Astrocyte (in vitro differentiated cells and primary cell): Measurements from ENCODE around the gene MYOZ1. TPM values are rescaled to one million over a fixed set of nuclear protein-coding genes. Genes with fewer than 3 reads are reported as not detected.

Experiments used
- DNase-seq: peaks from one replicate; pipeline ENCODE4 v3.0.0-alpha.2; 2010; ENCODE audit warnings: low read depth
- FAIRE-seq: peaks from 2 replicates; lab custom pipeline; 2011; peaks lifted over from hg19 to GRCh38; lab: Jason Lieb, UNC
- H2AFZ ChIP-seq: 2 replicates; pipeline ENCODE4 v1.6.0; 2012; ENCODE audit warnings: low read depth, low read length, inconsistent platforms
- H3K27ac ChIP-seq: 2 replicates; pipeline ENCODE4 v1.5.1; 2011; ENCODE audit warnings: low read depth, low read length, inconsistent platforms
- H3K27me3 ChIP-seq: 2 replicates; pipeline ENCODE4 v1.6.0; 2011; ENCODE audit warnings: low read length, inconsistent platforms; ENCODE audit not compliant: insufficient read depth
- H3K36me3 ChIP-seq: 2 replicates; pipeline ENCODE4 v1.5.1; 2011; ENCODE audit warnings: low read length, inconsistent platforms; ENCODE audit not compliant: insufficient read depth
- H3K4me1 ChIP-seq: 2 replicates; pipeline ENCODE4 v1.5.1; 2011; ENCODE audit warnings: low read length, inconsistent platforms; ENCODE audit not compliant: insufficient read depth
- H3K4me2 ChIP-seq: 2 replicates; pipeline ENCODE4 v1.6.0; 2012; ENCODE audit warnings: low read length, inconsistent platforms
- H3K4me3 ChIP-seq: 2 replicates; pipeline ENCODE4 v1.5.1; 2011; ENCODE audit warnings: low read depth, mild to moderate bottlenecking, low read length, inconsistent platforms; ENCODE audit not compliant: insufficient read depth
- H3K79me2 ChIP-seq: 2 replicates; pipeline ENCODE4 v1.6.0; 2012; ENCODE audit warnings: mild to moderate bottlenecking, low read length, inconsistent platforms; ENCODE audit not compliant: insufficient read depth
- H3K9ac ChIP-seq: 2 replicates; pipeline ENCODE4 v1.6.0; 2012; ENCODE audit warnings: mild to moderate bottlenecking, low read length, inconsistent platforms
- H3K9me3 ChIP-seq: 2 replicates; pipeline ENCODE4 v1.5.1; 2012; ENCODE audit warnings: low read depth, mild to moderate bottlenecking, low read length, inconsistent platforms; ENCODE audit not compliant: insufficient read depth
- H4K20me1 ChIP-seq: 2 replicates; pipeline ENCODE4 v1.6.0; 2012; ENCODE audit warnings: low read length, inconsistent platforms; ENCODE audit not compliant: insufficient read depth
- H3K27ac Mint-ChIP-seq: one replicate; pipeline ENCODE4 v1.8.0; 2021; ENCODE audit warnings: mild to moderate bottlenecking, mixed read lengths; ENCODE audit not compliant: unreplicated experiment
- H3K27me3 Mint-ChIP-seq: one replicate; pipeline ENCODE4 v1.8.0; 2021; ENCODE audit warnings: low read depth, mixed read lengths; ENCODE audit not compliant: unreplicated experiment
- H3K36me3 Mint-ChIP-seq: one replicate; pipeline ENCODE4 v1.8.0; 2021; ENCODE audit warnings: low read depth, mixed read lengths; ENCODE audit not compliant: unreplicated experiment
- H3K4me1 Mint-ChIP-seq: one replicate; pipeline ENCODE4 v1.8.0; 2021; ENCODE audit warnings: low read depth, mixed read lengths; ENCODE audit not compliant: unreplicated experiment
- H3K4me3 Mint-ChIP-seq: one replicate; pipeline ENCODE4 v1.8.0; 2021; ENCODE audit warnings: mild to moderate bottlenecking, moderate library complexity, mixed read lengths; ENCODE audit not compliant: unreplicated experiment
- H3K9me3 Mint-ChIP-seq: one replicate; pipeline ENCODE4 v1.8.0; 2021; ENCODE audit warnings: mild to moderate bottlenecking, mixed read lengths; ENCODE audit not compliant: unreplicated experiment
- EZH2 ChIP-seq: IDR thresholded peaks from 2 replicates; pipeline ENCODE4 v1.6.1; 2012; ENCODE audit warnings: mild to moderate bottlenecking, low read length, inconsistent platforms; ENCODE audit not compliant: insufficient read depth
- total RNA-seq: library from RNA; stranded (reverse); gene quantifications from 2 replicates; pipeline ENCODE4 v1.2.1, GENCODE V29; 2021
- TF ChIP-seq, protein P1 (sequence below): IDR thresholded peaks from 2 replicates; pipeline ENCODE4 v1.5.1; 2011; ENCODE audit warnings: low read depth, mild to moderate bottlenecking, inconsistent platforms, low read length, moderate library complexity; ENCODE audit not compliant: insufficient read depth

The MYOZ1 gene
- total RNA-seq, 1 donor from 2014 or later: 2.2 TPM

DNA sequence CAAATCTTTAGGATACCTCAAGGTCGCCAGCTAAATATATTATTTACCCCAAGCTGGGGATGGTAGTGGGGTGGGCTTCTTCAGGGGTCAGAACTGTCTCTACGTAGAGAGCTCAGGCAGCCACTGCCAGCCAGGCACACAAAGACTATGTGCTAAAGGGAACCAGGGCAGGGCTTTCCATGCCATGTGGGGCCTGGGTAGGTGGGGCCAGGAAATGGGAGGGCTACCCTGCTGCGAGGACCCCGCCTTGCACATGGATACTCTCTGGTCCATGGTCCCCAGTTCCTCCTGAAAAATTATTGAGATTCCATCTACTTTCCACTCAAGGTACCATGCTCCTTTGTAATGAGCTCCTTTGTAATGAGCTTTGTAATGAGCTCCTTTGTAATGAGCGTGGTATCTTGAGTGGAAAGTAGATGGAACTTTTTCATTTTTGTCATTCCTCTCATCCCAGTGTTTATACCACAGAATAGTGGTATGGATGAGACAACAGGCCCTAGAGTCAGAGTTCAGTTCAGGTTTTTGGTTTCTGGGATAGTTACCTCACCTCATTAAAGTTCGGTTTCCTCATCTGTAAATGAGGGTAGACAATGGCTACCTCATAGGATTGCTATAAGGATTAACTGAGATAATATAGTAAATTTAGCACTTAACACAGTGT, 8.7 kb upstream of the MYOZ1 start:
- Mint-ChIP-seq H3K9me3 (no peaks in the 10 kb centered on the region), H3K4me3 (no peak overlapping the region), H3K27me3 (no peaks in the 10 kb centered on the region), H3K27ac (peak overlapping the region; percentile 93), H3K4me1 (peaks cover 43% of the 10 kb centered on the region), H3K36me3 (no peaks in the 10 kb centered on the region)
- H3K27ac ChIP-seq: peak overlapping the region; percentile 98
- H4K20me1 ChIP-seq: no peaks in the 10 kb centered on the region
- peak overlapping the region; percentile 58 for H3K9ac ChIP-seq
- H2AFZ ChIP-seq: no peak overlapping the region
- H3K4me3 ChIP-seq: no peak overlapping the region
- peak overlapping the region; percentile 88 for H3K4me2 ChIP-seq
- TF ChIP-seq, protein P1, sequence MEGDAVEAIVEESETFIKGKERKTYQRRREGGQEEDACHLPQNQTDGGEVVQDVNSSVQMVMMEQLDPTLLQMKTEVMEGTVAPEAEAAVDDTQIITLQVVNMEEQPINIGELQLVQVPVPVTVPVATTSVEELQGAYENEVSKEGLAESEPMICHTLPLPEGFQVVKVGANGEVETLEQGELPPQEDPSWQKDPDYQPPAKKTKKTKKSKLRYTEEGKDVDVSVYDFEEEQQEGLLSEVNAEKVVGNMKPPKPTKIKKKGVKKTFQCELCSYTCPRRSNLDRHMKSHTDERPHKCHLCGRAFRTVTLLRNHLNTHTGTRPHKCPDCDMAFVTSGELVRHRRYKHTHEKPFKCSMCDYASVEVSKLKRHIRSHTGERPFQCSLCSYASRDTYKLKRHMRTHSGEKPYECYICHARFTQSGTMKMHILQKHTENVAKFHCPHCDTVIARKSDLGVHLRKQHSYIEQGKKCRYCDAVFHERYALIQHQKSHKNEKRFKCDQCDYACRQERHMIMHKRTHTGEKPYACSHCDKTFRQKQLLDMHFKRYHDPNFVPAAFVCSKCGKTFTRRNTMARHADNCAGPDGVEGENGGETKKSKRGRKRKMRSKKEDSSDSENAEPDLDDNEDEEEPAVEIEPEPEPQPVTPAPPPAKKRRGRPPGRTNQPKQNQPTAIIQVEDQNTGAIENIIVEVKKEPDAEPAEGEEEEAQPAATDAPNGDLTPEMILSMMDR: no peak
- TF ChIP-seq EZH2: no peak
- H3K9me3 ChIP-seq: no peaks in the 10 kb centered on the region
- FAIRE-seq (no peak), DNase-seq (peak; percentile 61)
- H3K4me1 ChIP-seq: peaks cover 34% of the 10 kb centered on the region
- no peaks in the 10 kb centered on the region for H3K79me2 ChIP-seq
- H3K27me3 ChIP-seq: no peaks in the 10 kb centered on the region
- no peaks in the 10 kb centered on the region for H3K36me3 ChIP-seq

DNA sequence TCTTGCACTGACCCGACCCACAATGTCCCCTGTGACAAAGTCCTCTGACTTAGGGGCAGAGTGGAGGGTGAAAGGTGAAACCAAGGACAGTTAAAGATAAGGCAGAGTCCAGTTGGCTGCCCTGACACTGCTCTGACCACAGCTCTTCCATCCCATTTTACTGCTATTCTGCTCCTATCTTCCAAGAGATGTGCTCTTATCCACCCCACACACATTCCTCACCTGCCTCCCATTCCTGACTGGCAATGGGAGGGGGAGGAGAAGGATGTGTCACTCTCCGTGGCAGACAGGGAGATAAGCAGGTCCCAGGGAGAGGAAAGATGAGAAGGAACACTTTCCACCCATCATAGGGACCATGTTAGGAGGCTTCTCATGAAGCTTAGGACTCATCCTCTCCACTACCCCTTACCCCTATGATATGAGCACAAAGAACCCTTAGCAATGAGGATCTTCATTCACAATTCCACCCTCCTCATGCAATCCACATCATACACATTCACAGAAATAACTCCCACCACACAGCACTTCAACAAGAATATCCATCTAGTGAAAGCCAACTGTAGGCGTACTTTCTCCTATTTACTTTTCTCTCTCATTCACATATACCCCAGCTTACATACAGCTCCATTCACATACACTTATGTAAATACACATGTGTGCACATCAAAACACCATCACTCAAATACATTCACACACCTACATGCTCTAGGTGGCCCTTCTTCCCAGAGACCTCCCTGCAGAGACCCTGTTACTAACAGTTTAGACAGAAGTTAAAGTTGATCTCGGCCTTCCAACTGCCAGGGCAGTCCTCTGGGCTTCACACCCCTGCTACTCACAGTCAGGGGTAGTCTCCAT, 7.9 kb upstream of the MYOZ1 start:
- no peak overlapping the region for H3K4me3 ChIP-seq

More for the DNA sequence above, 7.9 kb upstream of the MYOZ1 start:
- H3K9me3 ChIP-seq: no peaks in the 10 kb centered on the region
- peak; percentile 13 for FAIRE-seq
- peaks cover 48% of the 10 kb centered on the region for H3K4me1 Mint-ChIP-seq
- peak overlapping the region; percentile 58 for H3K9ac ChIP-seq
- H3K79me2 ChIP-seq: no peaks in the 10 kb centered on the region
- peak overlapping the region; percentile 88 for H3K4me2 ChIP-seq
- no peaks in the 10 kb centered on the region for H4K20me1 ChIP-seq
- no peaks in the 10 kb centered on the region for H3K9me3 Mint-ChIP-seq
- H3K27ac Mint-ChIP-seq: peak overlapping the region; percentile 87
- TF ChIP-seq, protein P1: no peak
- no peak for TF ChIP-seq EZH2
- peaks cover 33% of the 10 kb centered on the region for H3K4me1 ChIP-seq
- H3K27me3 Mint-ChIP-seq: no peaks in the 10 kb centered on the region
- no peaks in the 10 kb centered on the region for H3K36me3 ChIP-seq
- no peaks in the 10 kb centered on the region for H3K27me3 ChIP-seq
- H3K36me3 Mint-ChIP-seq: no peaks in the 10 kb centered on the region
- H3K4me3 Mint-ChIP-seq: peak overlapping the region; percentile 55
- H3K27ac ChIP-seq: peak overlapping the region; percentile 98
- peak; percentile 39 for DNase-seq
- H2AFZ ChIP-seq: no peak overlapping the region
